Kidney (tissue), 14 donors: Measurements from ENCODE around the gene BAZ2B. TPM values are rescaled to one million over a fixed set of nuclear protein-coding genes. Genes with fewer than 3 reads are reported as not detected.

ENCODE experiments used
- DNase-seq, 5 donors: peaks; one replicate each; pipeline ENCODE4 v3.0.0-alpha.2; 2013 to 2020
- FAIRE-seq: peaks from 2 replicates; lab custom pipeline; 2012; peaks lifted over from hg19 to GRCh38; lab: Jason Lieb, UNC
- H3K27ac ChIP-seq, 2 donors: one replicate each; pipeline ENCODE4 v1.7.0; 2013; ENCODE audit warnings: low read depth in 2 of 2, low read length in 2 of 2, inconsistent platforms in 1 of 2
- H3K27me3 ChIP-seq: one replicate; pipeline ENCODE4 v1.7.1; 2013; ENCODE audit warnings: low read length, inconsistent platforms; ENCODE audit not compliant: control insufficient read depth, insufficient read depth
- H3K36me3 ChIP-seq, 3 donors: one replicate each; pipeline versions ENCODE4 v1.7.0 to v1.7.1; 2013; ENCODE audit warnings: low read length in 3 of 3, control low read depth in 1 of 3, inconsistent platforms in 1 of 3; ENCODE audit not compliant: insufficient read depth in 3 of 3, control insufficient read depth in 2 of 3
- H3K4me1 ChIP-seq, 3 donors: one replicate each; pipeline versions ENCODE4 v1.7.0 to v1.7.1; 2013; ENCODE audit warnings: low read length in 3 of 3, inconsistent platforms in 1 of 3, low read depth in 1 of 3; ENCODE audit not compliant: control insufficient read depth in 2 of 3, insufficient read depth in 2 of 3
- H3K4me3 ChIP-seq, 3 donors: one replicate each; pipeline versions ENCODE4 v1.7.0 to v1.8.1; 2013; ENCODE audit warnings: low read length in 3 of 3, control low read depth in 1 of 3, inconsistent platforms in 1 of 3
- H3K9ac ChIP-seq, 3 donors: one replicate each; pipeline versions ENCODE4 v1.7.0 to v1.7.1; 2013; ENCODE audit warnings: low read length in 3 of 3, control low read depth in 1 of 3, inconsistent platforms in 1 of 3
- H3K9me3 ChIP-seq, 3 donors: one replicate each; pipeline versions ENCODE4 v1.7.0 to v1.7.1; 2013; ENCODE audit warnings: low read length in 3 of 3, control low read depth in 1 of 3, inconsistent platforms in 1 of 3; ENCODE audit not compliant: control insufficient read depth in 2 of 3, insufficient read depth in 1 of 3
- CTCF ChIP-seq: IDR thresholded peaks from 3 replicates; pipeline ENCODE4 v1.5.1; 2012; ENCODE audit warnings: mild to moderate bottlenecking, moderate library complexity, borderline replicate concordance; ENCODE audit not compliant: insufficient read depth; ENCODE audit errors: extremely low read depth
- intact Hi-C: fragments of 100-400 bp; cut with DNase I; formaldehyde crosslinking; loops from one replicate; pipeline ENCODE4 v1.11.1; 2022
- polyA plus RNA-seq: library from polyadenylated mRNA; stranded (reverse); fragments of 350-450 nt; fragmentation: Illumina TruSeq; extraction: RNeasy Lipid Tissue Mini Kit (QIAGEN cat#74804); gene quantifications from one replicate; pipeline ENCODE4 v1.2.3, GENCODE V29; 2014; ENCODE audit warnings: low read depth, low replicate concordance; ENCODE audit not compliant: insufficient read depth
- total RNA-seq: library from RNA; stranded (reverse); fragmentation: NEBNext Ultra II Directional; extraction: Animal tissue kit (Norgen Biotek cat#: 25700); gene quantifications from one replicate; pipeline ENCODE4 v1.2.1, GENCODE V29; 2021
- donor health status: control.
- donor health status: control.
- donor health status: control.
- donor health status: control.
- donor health status: control.
- donor health status: DM: yes; HTN: yes; CAD: no.
- donor health status: Normal renal cell carcinoma (clear cell type).

Gene BAZ2B
- total and polyA plus RNA-seq, 2 donors from 2014 or later, result 5.1 to 87.3 TPM

- H3K9me3 ChIP-seq, result no peaks in the 10 kb centered on the region
- H3K9ac ChIP-seq, result no peak overlapping the region
- H3K36me3 ChIP-seq, result no peaks in the 10 kb centered on the region
- no peak overlapping the region for H3K4me3 ChIP-seq
- H3K4me1 ChIP-seq, result peaks cover 0 to 10% (median 3%) of the 10 kb centered on the region in 3 donors
- FAIRE-seq, result peak; percentile 37
- H3K27ac ChIP-seq, result no peak overlapping the region
- intact Hi-C loops, result no loop called here
- DNase-seq, result no peak
- H3K27me3 ChIP-seq, result no peaks in the 10 kb centered on the region
- TF ChIP-seq CTCF, result no peak
Measured at GRCh38 chr2:159606287-159606686, 10.1 kb downstream of the BAZ2B start.

DNA sequence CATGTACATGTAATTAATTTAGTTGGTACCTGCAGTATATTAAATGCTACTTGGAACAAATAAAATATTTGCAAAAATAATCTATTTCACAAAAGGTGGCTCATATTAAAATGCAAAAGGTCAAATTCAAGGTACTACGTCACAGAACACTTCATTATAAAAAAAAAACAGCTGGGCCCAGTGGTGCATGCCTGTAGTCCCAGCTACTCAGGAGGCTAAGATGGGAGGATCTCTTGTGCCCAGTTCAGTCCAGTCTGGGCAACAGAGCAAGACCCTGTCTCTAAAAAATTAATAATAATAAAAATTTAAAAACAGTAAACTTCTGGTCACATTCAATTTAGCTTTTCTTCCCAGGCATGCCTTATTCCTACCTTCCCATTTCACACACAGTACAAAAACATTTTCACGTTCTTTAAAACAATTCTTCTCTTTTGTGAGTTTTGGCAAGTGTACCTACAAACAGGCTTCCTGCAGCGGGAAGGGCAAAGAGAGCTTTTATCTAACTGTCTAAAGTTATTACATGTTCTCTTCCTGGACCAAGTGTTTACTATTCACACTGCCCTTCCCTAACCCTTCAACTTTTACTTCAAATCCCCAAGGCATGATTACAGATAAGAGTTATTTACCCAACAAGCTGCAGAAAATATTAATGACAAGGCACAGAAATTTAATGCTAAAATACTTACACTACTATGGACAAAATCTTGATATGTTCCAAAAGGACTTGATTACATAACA lies 10.7 kb downstream of the BAZ2B start:
- intact Hi-C loops, result no loop called here
- H3K9ac ChIP-seq, result no peak overlapping the region

DNA sequence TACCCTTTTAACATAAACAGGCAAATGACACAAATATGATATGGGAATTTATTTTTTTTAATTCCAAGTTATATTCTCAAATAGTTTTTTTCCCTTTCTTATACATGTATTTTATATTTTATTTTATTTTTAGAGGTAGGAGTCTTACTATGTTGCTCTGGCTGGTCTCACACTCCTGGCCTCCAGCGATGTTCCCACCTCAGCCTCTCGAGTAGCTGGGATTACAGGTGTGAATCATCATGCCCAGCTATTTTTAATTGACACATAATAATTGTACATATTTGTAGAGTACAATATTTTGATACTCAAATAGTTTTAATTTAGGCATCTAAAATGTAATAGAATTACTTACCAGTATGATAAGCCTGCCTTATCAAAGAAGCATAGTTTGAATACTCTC lies 12.2 kb downstream of the BAZ2B start:
- Histone ChIP-seq H3K9ac (no peak overlapping the region), H3K27me3 (no peaks in the 10 kb centered on the region), H3K4me3 (no peak overlapping the region), H3K36me3 (no peaks in the 10 kb centered on the region), H3K4me1 (peaks cover 0 to 10% (median 3%) of the 10 kb centered on the region in 3 donors), H3K9me3 (no peaks in the 10 kb centered on the region), H3K27ac (no peak overlapping the region)
- DNase-seq, result no peak
- intact Hi-C loops, result no loop called here
- no peak for TF ChIP-seq CTCF
- FAIRE-seq, result no peak

More for the DNA sequence above, 10.7 kb downstream of the BAZ2B start:
- no peaks in the 10 kb centered on the region for H3K9me3 ChIP-seq
- H3K27me3 ChIP-seq, result no peaks in the 10 kb centered on the region
- H3K4me3 ChIP-seq, result no peak overlapping the region
- DNase-seq (peak in 2 of 5 donors; percentile 49 to 80), FAIRE-seq (peak; percentile 6)
- H3K36me3 ChIP-seq, result no peaks in the 10 kb centered on the region
- TF ChIP-seq CTCF, result no peak
- H3K4me1 ChIP-seq, result peaks cover 0 to 10% (median 3%) of the 10 kb centered on the region in 3 donors
- H3K27ac ChIP-seq, result peak overlapping the region in 1 of 2 donors; percentile 15

GRCh38 chr2:159600752-159601151 lies 15.6 kb downstream of the BAZ2B start:
- FAIRE-seq (no peak), DNase-seq (no peak)
- Histone ChIP-seq H3K27me3 (no peaks in the 10 kb centered on the region), H3K9me3 (no peaks in the 10 kb centered on the region), H3K27ac (no peak overlapping the region), H3K4me1 (no peaks in the 10 kb centered on the region), H3K36me3 (no peaks in the 10 kb centered on the region), H3K9ac (no peak overlapping the region), H3K4me3 (no peak overlapping the region)
- TF ChIP-seq CTCF, result no peak
- intact Hi-C loops, result no loop called here
